Neuron (in vitro differentiated cells): ENCODE data around the gene DENND5A.
"Not testable (repeated sequence)": the region's sequence is repeated elsewhere in the genome, so short reads cannot be mapped to it uniquely, and the experiment has no call there.

Experiments used
- H2AFZ ChIP-seq: one replicate; pipeline ENCODE4 v1.6.1; 2013; ENCODE audit warnings: low read depth, mild to moderate bottlenecking, inconsistent platforms, low read length, moderate library complexity
- H3K27me3 ChIP-seq: one replicate; pipeline ENCODE4 v1.6.1; 2013; ENCODE audit warnings: low read length; ENCODE audit not compliant: insufficient read depth
- H3K36me3 ChIP-seq: one replicate; pipeline ENCODE4 v1.6.1; 2013; ENCODE audit warnings: low read length; ENCODE audit not compliant: insufficient read depth
- H3K4me1 ChIP-seq: one replicate; pipeline ENCODE4 v1.6.1; 2013; ENCODE audit warnings: low read length; ENCODE audit not compliant: insufficient read depth
- H3K4me3 ChIP-seq: 2 replicates; pipeline ENCODE4 v1.5.1; 2013; ENCODE audit warnings: mild to moderate bottlenecking, low read length, moderate library complexity
- H3K9me3 ChIP-seq: one replicate; pipeline ENCODE4 v1.6.1; 2013; ENCODE audit warnings: low read length

The DENND5A gene

DNA sequence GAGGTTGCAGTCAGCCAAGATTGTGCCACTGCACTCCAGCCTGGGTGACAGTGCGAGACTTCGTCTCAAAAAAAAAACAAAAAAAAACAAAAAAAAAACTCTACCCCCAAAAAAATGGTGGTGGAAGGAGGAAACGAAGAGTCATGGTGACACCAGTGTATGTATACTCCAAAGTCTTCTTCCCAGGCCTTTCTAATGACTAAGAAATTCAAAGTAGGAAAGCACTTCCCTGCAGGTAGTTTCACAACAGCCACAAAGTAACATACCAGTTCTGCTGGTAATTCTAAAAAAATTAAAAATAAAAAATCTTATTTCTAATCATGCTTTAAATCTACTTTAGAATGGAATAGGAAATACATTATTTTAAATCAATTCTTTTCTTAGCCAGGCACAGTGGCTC, 72.6 kb downstream of the DENND5A start:
- Histone ChIP-seq H2AFZ (no peak overlapping the region), H3K9me3 (peaks cover 20% of the 10 kb centered on the region), H3K4me3 (no peak overlapping the region), H3K4me1 (no peaks in the 10 kb centered on the region), H3K36me3 (peaks cover 52% of the 10 kb centered on the region), H3K27me3 (no peaks in the 10 kb centered on the region)

DNA sequence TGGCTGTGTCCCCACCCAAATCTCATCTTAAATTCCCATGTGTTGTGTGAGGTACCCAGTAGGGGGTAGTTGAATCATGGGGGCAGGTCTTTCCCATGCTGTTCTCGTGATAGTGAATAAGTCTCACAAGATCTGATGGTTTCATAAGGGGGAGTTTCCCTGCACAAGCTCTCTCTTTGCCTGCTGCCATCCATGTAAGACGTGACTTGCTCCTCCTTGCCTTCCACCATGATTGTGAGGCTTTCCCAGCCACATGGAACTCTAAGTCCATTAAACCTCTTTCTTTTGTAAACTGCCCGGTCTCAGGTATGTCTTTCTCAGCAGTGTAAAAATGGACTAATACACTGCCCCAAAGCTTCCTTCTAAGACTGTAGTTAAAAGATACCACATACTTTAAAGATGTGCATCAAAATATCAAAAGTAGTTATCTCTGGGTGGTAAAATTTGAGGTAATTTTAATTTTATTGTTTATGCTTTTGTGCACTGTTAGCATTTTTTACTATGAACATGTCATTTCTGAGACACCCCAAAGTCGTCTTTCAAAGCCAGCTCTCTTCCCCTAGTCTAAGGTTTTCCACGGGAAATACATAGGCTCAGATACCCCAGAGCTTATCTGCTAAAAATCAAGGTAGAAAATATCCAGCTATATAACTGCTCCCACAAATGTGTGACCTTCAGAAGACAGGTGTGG, 74.7 kb downstream of the DENND5A start:
- H3K9me3 ChIP-seq: peaks cover 20% of the 10 kb centered on the region
- H3K4me1 ChIP-seq, H2AFZ ChIP-seq, H3K4me3 ChIP-seq, H3K27me3 ChIP-seq: not testable (repeated sequence)
- H3K36me3 ChIP-seq: peaks cover 47% of the 10 kb centered on the region

GRCh38 chr11:9188860-9189259, 76.3 kb downstream of the DENND5A start:
- peaks cover 20% of the 10 kb centered on the region for H3K9me3 ChIP-seq
- not testable (repeated sequence) for H3K4me3 ChIP-seq, H2AFZ ChIP-seq, H3K27me3 ChIP-seq, H3K4me1 ChIP-seq
- H3K36me3 ChIP-seq: peaks cover 43% of the 10 kb centered on the region

- H2AFZ ChIP-seq: no peak overlapping the region
- no peaks in the 10 kb centered on the region for H3K27me3 ChIP-seq
- peaks cover 30% of the 10 kb centered on the region for H3K36me3 ChIP-seq
- peaks cover 14% of the 10 kb centered on the region for H3K9me3 ChIP-seq
- H3K4me3 ChIP-seq: no peak overlapping the region
- no peaks in the 10 kb centered on the region for H3K4me1 ChIP-seq
Observed at GRCh38 chr11:9187616-9188015, 77.5 kb downstream of the DENND5A start.

DNA sequence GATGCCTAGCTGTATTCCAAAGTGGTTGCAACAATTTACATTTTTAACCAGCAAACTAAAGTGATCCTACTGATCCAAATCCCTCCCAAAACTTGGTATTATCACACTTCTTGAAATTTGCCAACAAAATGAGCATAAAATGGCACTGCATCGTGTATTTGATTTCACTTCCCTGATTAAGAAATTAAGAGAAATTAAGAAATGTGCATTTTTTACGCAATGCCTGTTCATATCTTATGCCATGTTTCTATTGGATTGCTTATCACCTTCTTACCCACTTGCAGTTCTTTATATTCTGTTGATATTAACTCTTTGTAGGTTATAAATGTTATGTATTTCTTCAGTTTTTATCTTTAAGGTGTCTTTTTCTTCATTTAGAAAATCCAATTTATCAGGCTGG, 80.6 kb downstream of the DENND5A start:
- Histone ChIP-seq H3K9me3 (peaks cover 7% of the 10 kb centered on the region), H3K36me3 (peaks cover 38% of the 10 kb centered on the region), H3K27me3 (no peaks in the 10 kb centered on the region), H3K4me1 (no peaks in the 10 kb centered on the region), H2AFZ (no peak overlapping the region), H3K4me3 (no peak overlapping the region)

- Histone ChIP-seq H3K36me3 (peaks cover 43% of the 10 kb centered on the region), H3K4me3 (no peak overlapping the region), H3K9me3 (no peaks in the 10 kb centered on the region), H3K4me1 (no peaks in the 10 kb centered on the region), H3K27me3 (no peaks in the 10 kb centered on the region), H2AFZ (no peak overlapping the region)
Observed at GRCh38 chr11:9182180-9182871, 82.8 kb downstream of the DENND5A start.

GRCh38 chr11:9180784-9181183, 84.4 kb downstream of the DENND5A start:
- Histone ChIP-seq H3K27me3 (no peaks in the 10 kb centered on the region), H3K4me1 (no peaks in the 10 kb centered on the region), H2AFZ (no peak overlapping the region), H3K4me3 (no peak overlapping the region), H3K9me3 (no peaks in the 10 kb centered on the region), H3K36me3 (peaks cover 58% of the 10 kb centered on the region)

DNA sequence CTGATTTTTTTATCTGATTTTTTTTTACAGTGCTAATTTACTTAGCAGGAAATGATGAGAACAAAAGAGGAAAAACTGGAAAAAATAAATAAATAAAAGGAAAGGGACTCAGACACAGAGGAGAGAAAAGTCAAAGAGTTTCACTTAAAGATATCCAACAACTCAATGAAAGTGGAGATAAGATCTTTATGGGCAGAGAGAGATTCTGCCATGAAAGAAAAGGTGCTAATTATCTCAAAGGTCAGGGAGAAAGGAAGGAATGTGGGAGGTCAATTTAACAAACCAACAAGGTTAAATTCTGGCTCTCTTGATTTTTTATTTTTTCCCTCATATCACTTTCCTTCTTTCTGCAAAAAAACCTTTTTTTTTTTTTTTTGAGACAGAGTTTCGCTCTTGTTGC, 86.0 kb downstream of the DENND5A start:
- Histone ChIP-seq H3K27me3 (no peaks in the 10 kb centered on the region), H3K36me3 (peaks cover 61% of the 10 kb centered on the region), H3K4me3 (no peak overlapping the region), H3K4me1 (no peaks in the 10 kb centered on the region), H3K9me3 (no peaks in the 10 kb centered on the region), H2AFZ (no peak overlapping the region)

GRCh38 chr11:9178716-9179115, 86.4 kb downstream of the DENND5A start:
- H3K4me3 ChIP-seq: no peak overlapping the region
- H3K36me3 ChIP-seq: peaks cover 61% of the 10 kb centered on the region
- H3K9me3 ChIP-seq: no peaks in the 10 kb centered on the region

DNA sequence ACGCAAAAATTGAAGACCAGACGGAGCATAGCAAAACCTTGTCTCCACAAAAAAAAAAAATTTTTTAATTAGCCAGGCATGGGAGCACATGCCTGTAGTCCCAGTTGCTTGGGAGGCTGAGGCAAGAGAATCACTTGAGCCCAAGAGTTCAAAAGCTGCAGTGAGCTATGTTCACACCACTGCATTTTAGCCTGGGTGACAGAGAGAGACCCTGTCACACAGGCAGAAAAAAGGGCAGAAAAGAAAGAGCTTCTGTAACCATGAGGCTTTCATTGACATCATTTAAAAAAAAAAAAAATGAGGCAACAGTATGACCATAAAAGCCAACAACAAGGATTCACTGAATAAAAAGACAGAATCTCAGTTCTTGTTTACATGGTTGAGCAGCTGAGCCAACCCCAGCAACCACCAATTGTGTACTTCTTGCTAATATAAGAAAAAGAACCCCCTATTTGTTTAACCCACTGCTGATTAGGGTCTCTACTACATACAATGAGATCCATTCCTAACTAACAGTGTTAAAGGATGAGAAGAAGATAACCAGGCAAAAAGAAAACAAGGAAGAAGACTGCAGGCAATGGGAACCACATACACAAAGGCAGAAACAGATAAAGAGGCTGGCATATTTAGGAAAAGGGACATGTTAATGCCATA, 87.6 kb downstream of the DENND5A start:
- H2AFZ ChIP-seq: no peak overlapping the region
- no peaks in the 10 kb centered on the region for H3K4me1 ChIP-seq
- peaks cover 70% of the 10 kb centered on the region for H3K36me3 ChIP-seq
- no peaks in the 10 kb centered on the region for H3K27me3 ChIP-seq
- no peaks in the 10 kb centered on the region for H3K9me3 ChIP-seq
- no peak overlapping the region for H3K4me3 ChIP-seq

More at GRCh38 chr11:9178716-9179115, 86.4 kb downstream of the DENND5A start:
- Histone ChIP-seq H3K4me1 (no peaks in the 10 kb centered on the region), H3K27me3 (no peaks in the 10 kb centered on the region), H2AFZ (no peak overlapping the region)

DNA sequence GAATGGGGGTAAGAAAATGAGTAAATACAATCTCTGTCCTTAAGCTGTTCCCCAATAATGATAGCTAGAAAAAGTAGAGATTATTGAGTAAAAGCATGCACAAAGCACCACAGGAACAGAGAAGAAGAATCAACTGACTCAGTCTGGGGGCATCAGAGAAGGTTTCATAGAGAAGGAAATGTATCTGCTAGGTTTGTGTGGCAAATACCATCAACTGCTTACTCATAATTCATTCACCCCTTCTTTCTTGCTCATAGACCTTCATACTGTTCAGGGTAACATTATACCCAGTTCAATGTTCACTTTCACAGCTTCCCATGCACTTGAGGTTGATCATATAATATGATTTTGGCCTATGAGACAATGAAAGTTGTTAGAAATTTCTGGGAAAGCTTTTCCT, 88.6 kb downstream of the DENND5A start:
- Histone ChIP-seq H3K4me3 (no peak overlapping the region), H2AFZ (no peak overlapping the region), H3K36me3 (peaks cover 70% of the 10 kb centered on the region), H3K9me3 (no peaks in the 10 kb centered on the region), H3K27me3 (no peaks in the 10 kb centered on the region), H3K4me1 (no peaks in the 10 kb centered on the region)

DNA sequence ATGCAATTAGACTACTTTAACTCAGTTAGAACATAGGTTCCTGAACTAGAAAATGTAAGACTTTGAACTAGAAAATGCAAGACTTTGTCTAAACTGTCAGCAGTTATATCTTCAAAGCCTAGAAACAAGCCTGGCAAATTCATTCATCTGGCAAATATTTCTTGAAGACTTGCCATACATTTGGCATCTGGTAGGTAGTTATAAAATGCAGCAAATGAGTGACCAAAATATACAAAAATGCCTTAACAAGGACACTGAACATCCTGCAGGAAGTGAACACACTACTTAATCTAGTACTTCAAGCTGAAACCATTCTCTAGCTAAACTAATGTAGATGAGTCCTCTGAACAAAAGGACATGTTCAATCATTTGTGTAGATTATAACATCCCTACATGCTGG, 89.0 kb downstream of the DENND5A start:
- Histone ChIP-seq H3K9me3 (no peaks in the 10 kb centered on the region), H3K36me3 (peaks cover 68% of the 10 kb centered on the region), H3K4me3 (no peak overlapping the region), H2AFZ (no peak overlapping the region), H3K4me1 (no peaks in the 10 kb centered on the region), H3K27me3 (no peaks in the 10 kb centered on the region)

- Histone ChIP-seq H3K27me3 (no peaks in the 10 kb centered on the region), H3K4me3 (no peak overlapping the region), H2AFZ (no peak overlapping the region), H3K36me3 (peaks cover 68% of the 10 kb centered on the region), H3K9me3 (no peaks in the 10 kb centered on the region), H3K4me1 (no peaks in the 10 kb centered on the region)
Observed at GRCh38 chr11:9172389-9172788, 92.8 kb downstream of the DENND5A start.
